Liver (tissue), 3 donors: Measurements from ENCODE around the gene TOMT.

Experiments used
- GABPA ChIP-seq, 2 donors: IDR thresholded peaks in 1 of 2; conservative IDR thresholded peaks in 1 of 2; 2 replicates each; pipeline ENCODE4 v1.6.1; 2016; ENCODE audit warnings: antibody characterized with exemption in 2 of 2, mild to moderate bottlenecking in 1 of 2, moderate library complexity in 1 of 2
- JUND ChIP-seq, 2 donors: IDR thresholded peaks; 2 replicates each; pipeline ENCODE4 v1.6.1; 2016; ENCODE audit warnings: antibody characterized with exemption in 2 of 2
- RAD21 ChIP-seq, 2 donors: IDR thresholded peaks; 2 replicates each; pipeline ENCODE4 v1.6.1; 2016; ENCODE audit warnings: antibody characterized with exemption in 2 of 2, mild to moderate bottlenecking in 2 of 2
- RXRA ChIP-seq, 2 donors: IDR thresholded peaks; 2 replicates each; pipeline ENCODE4 v1.6.1; 2017 to 2018; ENCODE audit warnings: antibody characterized with exemption in 2 of 2, mild to moderate bottlenecking in 1 of 2
- SP1 ChIP-seq: IDR thresholded peaks from 2 replicates; pipeline ENCODE4 v1.6.1; 2018; ENCODE audit warnings: antibody characterized with exemption, mild to moderate bottlenecking
- TAF1 ChIP-seq: conservative IDR thresholded peaks from 2 replicates; pipeline ENCODE4 v1.6.1; 2016; ENCODE audit warnings: antibody characterized with exemption, mild to moderate bottlenecking
- YY1 ChIP-seq: IDR thresholded peaks from 2 replicates; pipeline ENCODE4 v1.6.1; 2016; ENCODE audit warnings: antibody characterized with exemption, mild to moderate bottlenecking
- ZBTB33 ChIP-seq: IDR thresholded peaks from 2 replicates; pipeline ENCODE4 v1.6.1; 2016; ENCODE audit warnings: antibody characterized with exemption
- TF ChIP-seq, protein P1 (sequence below): fragments of 150-350 bp; IDR thresholded peaks from 2 replicates; pipeline ENCODE4 v1.5.1; 2017; ENCODE audit warnings: improper control_type of control experiment, low read depth, low read length; ENCODE audit not compliant: missing input control
- donor health status: healthy.
- donor health status: healthy.

DNA sequence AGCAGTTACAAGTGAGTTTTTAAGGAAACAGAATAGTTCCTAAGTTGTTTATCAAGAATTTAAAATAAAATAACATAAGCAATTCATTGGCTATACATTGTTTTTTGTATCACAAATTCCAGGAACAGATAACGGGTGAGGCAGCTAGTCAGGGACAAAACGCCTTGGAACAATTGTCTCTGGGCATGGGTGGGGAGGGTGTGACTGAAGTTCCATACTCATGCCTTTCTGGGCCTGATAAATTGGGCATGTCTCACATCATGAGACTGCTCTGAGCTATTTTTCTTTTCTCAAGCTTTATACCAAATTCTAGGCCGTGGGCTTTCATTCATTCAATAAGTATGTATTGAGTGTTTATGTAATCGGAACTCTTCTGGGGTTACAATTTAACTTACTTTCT, 51.4 kb downstream of the TOMT start:
- TF ChIP-seq, protein P1, sequence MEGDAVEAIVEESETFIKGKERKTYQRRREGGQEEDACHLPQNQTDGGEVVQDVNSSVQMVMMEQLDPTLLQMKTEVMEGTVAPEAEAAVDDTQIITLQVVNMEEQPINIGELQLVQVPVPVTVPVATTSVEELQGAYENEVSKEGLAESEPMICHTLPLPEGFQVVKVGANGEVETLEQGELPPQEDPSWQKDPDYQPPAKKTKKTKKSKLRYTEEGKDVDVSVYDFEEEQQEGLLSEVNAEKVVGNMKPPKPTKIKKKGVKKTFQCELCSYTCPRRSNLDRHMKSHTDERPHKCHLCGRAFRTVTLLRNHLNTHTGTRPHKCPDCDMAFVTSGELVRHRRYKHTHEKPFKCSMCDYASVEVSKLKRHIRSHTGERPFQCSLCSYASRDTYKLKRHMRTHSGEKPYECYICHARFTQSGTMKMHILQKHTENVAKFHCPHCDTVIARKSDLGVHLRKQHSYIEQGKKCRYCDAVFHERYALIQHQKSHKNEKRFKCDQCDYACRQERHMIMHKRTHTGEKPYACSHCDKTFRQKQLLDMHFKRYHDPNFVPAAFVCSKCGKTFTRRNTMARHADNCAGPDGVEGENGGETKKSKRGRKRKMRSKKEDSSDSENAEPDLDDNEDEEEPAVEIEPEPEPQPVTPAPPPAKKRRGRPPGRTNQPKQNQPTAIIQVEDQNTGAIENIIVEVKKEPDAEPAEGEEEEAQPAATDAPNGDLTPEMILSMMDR, result no peak
- TF ChIP-seq TAF1 (no peak), RXRA (IDR thresholded peaks at IDR 0.05) (no peak), SP1 (no peak), ZBTB33 (no peak), JUND (IDR thresholded peaks at IDR 0.05) (no peak), RAD21 (IDR thresholded peaks at IDR 0.05) (no peak), YY1 (no peak), GABPA (IDR thresholded peaks at IDR 0.05 in 1 of 2, conservative IDR thresholded peaks at IDR 0.05 in 1 of 2) (no peak)
